DMS 273 (cell line): Measurements from ENCODE around the gene GMCL1.
"Not testable (repeated sequence)": the region's sequence is repeated elsewhere in the genome, so short reads cannot be mapped to it uniquely, and the experiment has no call there.

Experiments used
- DNase-seq: peaks from one replicate; lab custom pipeline; 2025; ENCODE audit not compliant: unreplicated experiment; lab: John Stamatoyannopoulos, UW

Gene GMCL1

GRCh38 chr2:69846182-69847067 is 17.0 kb downstream of the GMCL1 start:
- no peak for DNase-seq

- DNase-seq, result no peak
Observed at GRCh38 chr2:69847068-69847828, 17.8 kb downstream of the GMCL1 start.

GRCh38 chr2:69848186-69848790 is 18.8 kb downstream of the GMCL1 start:
- DNase-seq, result no peak

GRCh38 chr2:69858261-69858660 is 28.8 kb downstream of the GMCL1 start:
- DNase-seq, result no peak

- DNase-seq, result no peak
Observed at GRCh38 chr2:69863298-69863697, 33.8 kb downstream of the GMCL1 start.

GRCh38 chr2:69888451-69888850 is 59.0 kb downstream of the GMCL1 start:
- no peak for DNase-seq

GRCh38 chr2:69889302-69889701 is 59.8 kb downstream of the GMCL1 start:
- no peak for DNase-seq

- DNase-seq, result no peak
Observed at GRCh38 chr2:69890881-69891280, 61.4 kb downstream of the GMCL1 start.

- DNase-seq, result peak; percentile 17
Observed at GRCh38 chr2:69892838-69893424, 63.5 kb downstream of the GMCL1 start.

GRCh38 chr2:69893684-69894551 is 64.5 kb downstream of the GMCL1 start, which contains the start of gene SNRNP27:
TSS of gene SNRNP27 (plus strand) at chr2:69893956. CDS start at chr2:69893985, 29 bp downstream.
- DNase-seq, result peak; percentile 95

GRCh38 chr2:69894737-69895136 is 65.3 kb downstream of the GMCL1 start:
- not testable (repeated sequence) for DNase-seq

- DNase-seq, result no peak
Observed at GRCh38 chr2:69902213-69902922, 72.9 kb downstream of the GMCL1 start.

- DNase-seq, result no peak
Observed at GRCh38 chr2:69907216-69907615, 77.8 kb downstream of the GMCL1 start.

- DNase-seq, result peak; percentile 83
Observed at GRCh38 chr2:69911985-69912563, 82.6 kb downstream of the GMCL1 start.

GRCh38 chr2:69914164-69914949 is 84.9 kb downstream of the GMCL1 start:
- peak; percentile 100 for DNase-seq

GRCh38 chr2:69914950-69915945 is 85.8 kb downstream of the GMCL1 start, which contains the start of gene MXD1:
TSS of gene MXD1 (plus strand) at chr2:69915109. CDS start at chr2:69915331, 222 bp downstream.
- DNase-seq, result peak; percentile 50

GRCh38 chr2:69916106-69916505 is 86.6 kb downstream of the GMCL1 start:
- no peak for DNase-seq
